K562 (cell line): ENCODE results near the gene COL5A3.

Experiments
- CREB1 ChIP-seq, 2 experiments: sonication (generic) in 1 of 2; formaldehyde crosslinking in 1 of 2; IDR thresholded peaks; 2 replicates each; pipeline versions ENCODE4 v1.6.1 to v1.8.0; 2012 to 2022; ENCODE audit warnings: inconsistent platforms in 1 of 2, mild to moderate bottlenecking in 1 of 2, missing genetic modification reagents in 1 of 2, moderate library complexity in 1 of 2
- EP300 ChIP-seq: IDR thresholded peaks from 2 replicates; pipeline ENCODE4 v1.6.1; 2012; ENCODE audit warnings: low read length, improper control_type of control experiment
- EZH2 ChIP-seq: IDR thresholded peaks from 2 replicates; pipeline ENCODE4 v1.6.1; 2012; ENCODE audit warnings: low read depth, mild to moderate bottlenecking, inconsistent platforms, low read length, borderline replicate concordance
- HDGF ChIP-seq: fragments of 450-650 bp; IDR thresholded peaks from 2 replicates; pipeline ENCODE4 v1.6.1; 2016
- MEF2A ChIP-seq: IDR thresholded peaks from 2 replicates; pipeline ENCODE4 v1.6.1; 2011; ENCODE audit warnings: low read depth, mild to moderate bottlenecking, low read length, moderate library complexity; ENCODE audit not compliant: control insufficient read depth
- PHF21A ChIP-seq: fragments of 450-650 bp; IDR thresholded peaks from 2 replicates; pipeline ENCODE4 v1.6.1; 2017; ENCODE audit warnings: low read depth, borderline replicate concordance
- POLR2A ChIP-seq: fragments of 450-650 bp; conservative IDR thresholded peaks from 2 replicates; pipeline ENCODE4 v1.6.1; 2016
- SMC3 ChIP-seq: conservative IDR thresholded peaks from 2 replicates; pipeline ENCODE4 v1.6.1; 2011; ENCODE audit warnings: low read depth, low read length, improper control_type of control experiment; ENCODE audit not compliant: insufficient read depth
- TAF1 ChIP-seq: IDR thresholded peaks from 2 replicates; pipeline ENCODE4 v1.6.1; 2011; ENCODE audit warnings: mild to moderate bottlenecking, low read length, moderate library complexity; ENCODE audit not compliant: insufficient read depth, control insufficient read depth, severe bottlenecking; ENCODE audit errors: extremely low read depth
- ZNF311 ChIP-seq: fragments of 250-450 bp; sonication (Bioruptor Pico); IDR thresholded peaks from 2 replicates; pipeline ENCODE4 v1.4.0; 2020; ENCODE audit warnings: mild to moderate bottlenecking, moderate library complexity

DNA sequence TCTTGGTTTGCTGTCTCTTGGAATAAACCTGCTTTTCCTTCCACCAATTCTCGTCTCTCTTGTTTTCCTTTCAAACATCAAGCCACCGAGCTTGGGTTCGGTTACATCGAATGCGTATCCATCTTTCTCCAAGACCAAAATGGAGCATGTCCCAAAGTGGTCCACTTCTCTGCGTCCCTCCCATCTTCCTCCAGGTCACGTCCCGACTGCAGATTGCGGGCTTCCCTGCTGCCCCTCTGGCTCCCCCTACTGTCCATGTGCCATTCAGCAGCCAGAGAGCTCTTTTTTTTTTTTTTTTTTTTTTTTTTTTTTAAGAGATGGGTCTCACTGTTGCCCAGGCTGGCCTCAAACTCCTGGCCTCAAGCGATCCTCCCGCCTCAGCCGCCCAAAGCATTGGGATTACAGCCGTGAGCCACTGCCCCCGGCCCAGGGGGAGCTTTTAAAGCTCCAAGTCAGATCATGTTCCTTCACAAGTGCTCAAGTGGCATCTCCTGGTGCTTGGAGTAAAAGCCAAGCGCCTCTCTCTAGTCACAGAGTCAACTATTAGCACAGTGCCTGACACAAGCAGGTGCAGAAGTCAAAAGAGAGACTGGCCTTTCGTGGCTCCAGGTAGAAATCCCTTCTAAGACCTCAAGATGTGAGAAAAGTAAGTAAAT, 10.0 kb downstream of the COL5A3 start:
- TF ChIP-seq TAF1 = no peak
- TF ChIP-seq HDGF = no peak
- no peak for TF ChIP-seq MEF2A
- TF ChIP-seq CREB1 (IDR thresholded peaks at IDR 0.05) = no peak
- no peak for TF ChIP-seq CREB1 (CRISPR knock-in tag; IDR thresholded peaks at IDR 0.05)
- no peak for TF ChIP-seq EP300
- no peak for TF ChIP-seq ZNF311 (CRISPR knock-in tag)
- TF ChIP-seq EZH2 = no peak
- peak; percentile 61 for TF ChIP-seq SMC3
- TF ChIP-seq PHF21A = no peak
- no peak for TF ChIP-seq POLR2A
